Activated gamma-delta T cell treated with anti-CD3 and anti-CD28 coated beads, Interleukin-2, amount 50 U/mL, for 16 hours (primary cell): ENCODE results near the gene TEK.
"Not testable (repeated sequence)": the region's sequence is repeated elsewhere in the genome, so short reads cannot be mapped to it uniquely, and the experiment has no call there.

Experiments
- DNase-seq: peaks from one replicate; pipeline ENCODE4 v3.0.0-alpha.2; 2020; ENCODE audit warnings: low read depth

Gene TEK

GRCh38 chr9:27227192-27227591 is 118.2 kb downstream of the TEK start:
- DNase-seq = no peak

GRCh38 chr9:27239648-27240047 is 130.6 kb downstream of the TEK start:
- DNase-seq = not testable (repeated sequence)

GRCh38 chr9:27247756-27248155 is 138.7 kb downstream of the TEK start:
- DNase-seq = no peak

GRCh38 chr9:27248702-27249101 is 139.7 kb downstream of the TEK start:
- DNase-seq = no peak

GRCh38 chr9:27258662-27259061 is 149.6 kb downstream of the TEK start:
- DNase-seq = no peak

GRCh38 chr9:27260789-27261516 is 151.9 kb downstream of the TEK start:
- DNase-seq = no peak

- no peak for DNase-seq
Observed at GRCh38 chr9:27261517-27262211, 152.6 kb downstream of the TEK start.

GRCh38 chr9:27272103-27272502 is 163.1 kb downstream of the TEK start:
- DNase-seq = no peak

GRCh38 chr9:27273186-27273585 is 164.2 kb downstream of the TEK start:
- DNase-seq = no peak

- no peak for DNase-seq
Observed at GRCh38 chr9:27276193-27277030, 167.4 kb downstream of the TEK start.

- no peak for DNase-seq
Observed at GRCh38 chr9:27278374-27278773, 169.3 kb downstream of the TEK start.

- no peak for DNase-seq
Observed at GRCh38 chr9:27279611-27280010, 170.6 kb downstream of the TEK start.
